GM18502 (cell line): ENCODE measurements around the gene TBCD.

Source experiments
- ATAC-seq: cut with Tn5 transposase; IDR thresholded peaks from one replicate; pipeline ENCODE4 v1.9.1; 2021; ENCODE audit warnings: mild to moderate bottlenecking; ENCODE audit not compliant: unreplicated experiment, poor library complexity

TBCD gene

DNA sequence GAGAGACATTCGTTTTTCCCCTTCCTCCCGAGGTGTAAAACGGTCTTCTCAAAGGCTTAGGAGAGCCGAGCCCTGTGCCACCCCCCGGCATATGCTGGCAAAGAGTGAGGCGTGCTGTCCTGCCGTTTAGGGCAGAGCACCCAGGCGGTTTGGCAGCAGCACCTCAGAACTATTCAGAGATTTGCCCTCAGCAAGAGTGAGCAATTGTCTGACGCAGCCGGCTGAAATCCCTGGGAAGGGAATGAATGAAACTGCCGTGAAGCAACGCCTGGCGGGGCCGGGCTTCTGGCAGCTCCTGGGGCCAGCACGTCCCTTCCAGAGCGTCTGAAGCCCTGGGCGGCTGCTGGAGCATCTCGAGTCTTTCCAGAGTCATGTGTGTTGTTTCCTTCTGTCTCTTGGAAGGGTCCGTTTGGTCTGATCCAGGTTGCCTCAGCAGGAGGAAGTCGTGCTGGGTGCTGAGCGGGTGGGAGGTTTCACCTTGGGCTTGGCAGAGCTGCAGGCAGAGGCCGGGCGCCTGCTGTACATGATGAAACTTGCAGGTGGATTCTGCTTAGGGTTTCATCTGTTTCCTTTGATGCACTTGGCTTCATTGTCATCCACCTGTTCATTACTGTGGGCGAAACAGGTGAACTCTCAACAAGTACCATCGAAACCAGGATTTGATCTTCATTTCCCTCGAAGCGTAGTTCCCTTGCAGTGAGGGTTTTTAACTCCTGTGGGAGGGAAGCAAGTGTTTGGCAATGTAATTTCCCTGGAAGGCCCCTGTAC is 35.4 kb downstream of the TBCD start:
- ATAC-seq, result no peak

DNA sequence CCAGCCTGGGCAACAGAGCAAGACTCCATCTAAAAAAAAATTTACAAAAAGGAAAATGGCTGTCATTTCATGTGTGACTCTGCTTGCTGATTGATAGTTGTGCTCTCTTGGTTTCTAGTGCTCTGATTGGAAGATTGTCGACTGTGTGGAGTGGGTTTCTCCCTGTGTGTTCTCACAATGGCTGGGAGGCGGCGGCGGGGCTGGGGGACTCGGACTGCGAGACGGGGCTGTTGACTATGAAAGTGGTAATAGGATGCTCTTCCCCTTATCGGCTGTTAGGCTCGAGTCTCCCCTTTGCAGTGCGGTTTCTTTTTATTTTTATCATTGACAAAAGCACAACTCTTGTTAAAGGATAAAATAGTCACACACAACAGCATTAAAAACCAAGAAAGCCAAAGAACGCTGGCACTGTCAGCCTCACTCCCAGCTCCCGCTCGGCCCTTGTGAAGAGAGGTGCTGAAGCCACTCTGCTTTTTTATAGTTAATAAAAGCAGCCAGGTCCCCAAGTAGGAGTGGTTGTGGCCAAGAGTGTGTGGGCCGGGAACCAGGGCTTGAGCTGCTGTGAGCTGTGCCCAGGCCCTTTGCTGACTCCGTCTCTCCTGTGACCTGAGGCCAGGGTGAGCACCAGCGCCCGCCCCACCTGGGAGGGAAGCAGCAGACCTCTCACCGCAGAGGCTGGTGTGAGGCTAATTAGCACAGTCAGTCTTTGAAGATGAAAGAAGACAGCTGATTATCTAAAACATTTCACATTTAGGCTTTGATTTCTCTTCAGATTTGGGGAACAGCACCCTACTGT is 36.5 kb downstream of the TBCD start:
- ATAC-seq, result no peak

DNA sequence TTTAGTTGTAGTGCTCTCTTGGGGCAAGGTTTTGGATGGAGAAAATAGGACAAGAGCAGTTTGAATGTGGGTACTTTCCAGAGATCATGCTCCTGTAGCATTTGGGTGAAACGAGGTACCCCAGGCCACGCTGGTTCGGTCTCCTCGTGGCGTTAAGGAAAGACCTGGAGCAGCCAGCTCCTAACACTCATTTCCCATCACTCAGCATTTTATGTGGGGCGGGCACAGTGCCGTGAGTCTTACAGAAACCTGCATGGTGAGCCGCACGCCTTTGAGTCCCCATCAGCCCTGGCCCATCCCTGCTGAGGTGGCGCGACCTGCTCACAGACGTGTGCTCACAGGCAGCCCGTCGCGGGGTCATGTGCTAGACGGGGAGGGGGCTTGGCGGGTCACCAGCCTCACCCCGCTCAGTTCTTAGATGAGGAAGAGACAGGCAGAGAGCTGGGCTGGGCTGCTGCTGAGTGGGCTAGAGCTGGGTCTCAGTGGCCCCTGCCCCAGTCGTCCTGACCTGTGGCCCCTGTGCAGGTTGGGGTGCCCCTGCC is 37.3 kb downstream of the TBCD start:
- ATAC-seq, result no peak

DNA sequence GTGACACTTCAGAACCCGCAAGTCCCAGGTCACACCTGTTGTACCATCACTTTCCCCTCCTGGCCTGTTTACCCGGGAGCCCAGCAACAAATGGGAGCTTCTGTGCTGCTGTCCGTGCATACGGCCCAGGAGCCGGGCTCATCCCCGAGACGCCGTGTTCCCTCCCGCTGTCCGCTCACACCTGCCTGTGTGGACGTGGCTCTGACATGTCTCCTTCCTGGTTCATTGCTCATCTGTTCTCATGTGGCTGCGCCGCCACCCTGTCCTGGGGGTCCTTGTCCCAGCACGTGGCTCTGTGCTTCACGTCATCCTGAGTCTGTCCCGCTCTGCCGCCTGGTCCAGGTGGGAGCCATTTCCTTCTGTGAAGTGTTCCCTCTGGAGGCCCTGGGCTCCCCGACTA is 37.9 kb downstream of the TBCD start:
- no peak for ATAC-seq

DNA sequence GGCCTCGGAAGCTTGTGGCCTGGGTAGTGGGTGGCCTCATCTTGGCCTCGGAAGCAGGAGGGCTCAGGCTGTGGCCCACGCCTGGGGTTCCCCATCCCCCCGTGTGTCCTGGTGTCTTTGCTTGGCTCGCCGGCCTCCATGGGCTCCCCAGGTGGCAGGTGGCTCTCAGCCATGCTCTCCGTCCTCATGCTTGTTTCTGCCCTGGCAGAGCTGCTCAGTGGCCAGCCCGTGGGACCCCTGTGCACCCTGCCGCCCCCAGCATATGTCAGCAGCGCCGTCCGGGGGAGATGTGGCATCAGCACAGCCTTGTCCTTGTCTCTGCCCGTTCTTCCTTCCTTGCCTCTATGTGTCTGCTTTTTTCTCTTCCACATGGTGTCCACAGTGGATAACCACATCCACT is 38.5 kb downstream of the TBCD start:
- no peak for ATAC-seq

DNA sequence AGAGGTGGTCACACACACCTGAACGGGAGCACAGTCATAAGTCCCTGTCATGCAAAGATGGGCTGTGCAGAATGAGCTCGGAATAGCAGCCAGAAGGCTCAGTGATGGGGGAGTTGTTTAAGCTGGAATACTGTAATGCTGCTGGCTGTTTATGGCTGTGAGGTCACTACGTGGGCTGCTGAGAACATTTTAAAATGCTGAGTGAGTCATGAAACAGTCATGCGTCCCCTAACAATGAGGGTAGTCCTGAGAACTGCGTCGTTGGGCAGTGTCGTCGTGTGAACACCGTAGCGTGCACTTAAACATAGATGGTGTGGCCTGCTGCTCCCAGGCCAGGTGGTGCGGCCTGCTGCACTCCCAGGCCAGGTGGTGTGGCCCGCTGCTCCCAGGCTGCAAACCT is 39.7 kb downstream of the TBCD start:
- ATAC-seq, result no peak

DNA sequence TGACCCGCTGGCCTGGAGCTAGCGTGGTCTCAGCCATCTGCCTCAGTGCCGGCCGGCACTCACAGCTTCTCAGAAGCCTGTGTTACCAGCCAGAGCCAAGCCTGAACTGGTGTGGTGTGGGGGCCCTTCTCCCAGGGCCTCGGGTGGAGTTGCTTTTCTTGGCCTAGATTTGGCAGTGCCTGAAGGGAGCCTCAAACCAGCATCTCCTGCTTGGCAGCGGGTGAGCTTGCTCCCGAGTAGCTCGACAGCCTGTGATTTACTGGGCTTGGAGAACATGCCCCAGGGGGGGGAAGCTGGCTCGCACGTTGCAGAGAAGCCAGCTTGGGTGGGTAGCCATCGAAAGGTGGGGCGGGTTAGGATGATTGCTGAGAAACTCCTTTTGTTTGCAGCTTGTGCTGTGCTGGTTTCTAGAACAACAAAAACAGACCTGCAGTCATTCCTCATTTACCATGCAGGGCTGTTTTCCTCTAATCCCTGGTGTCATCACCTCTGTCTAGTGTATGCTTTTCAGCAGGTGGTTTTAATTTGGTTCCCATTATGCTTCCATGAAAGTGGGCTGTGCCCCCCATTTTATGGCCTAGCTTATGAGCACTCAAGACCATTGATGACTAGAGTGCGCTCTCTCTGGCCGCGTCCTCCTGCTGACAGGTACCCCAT is 42.2 kb downstream of the TBCD start:
- ATAC-seq, result no peak

DNA sequence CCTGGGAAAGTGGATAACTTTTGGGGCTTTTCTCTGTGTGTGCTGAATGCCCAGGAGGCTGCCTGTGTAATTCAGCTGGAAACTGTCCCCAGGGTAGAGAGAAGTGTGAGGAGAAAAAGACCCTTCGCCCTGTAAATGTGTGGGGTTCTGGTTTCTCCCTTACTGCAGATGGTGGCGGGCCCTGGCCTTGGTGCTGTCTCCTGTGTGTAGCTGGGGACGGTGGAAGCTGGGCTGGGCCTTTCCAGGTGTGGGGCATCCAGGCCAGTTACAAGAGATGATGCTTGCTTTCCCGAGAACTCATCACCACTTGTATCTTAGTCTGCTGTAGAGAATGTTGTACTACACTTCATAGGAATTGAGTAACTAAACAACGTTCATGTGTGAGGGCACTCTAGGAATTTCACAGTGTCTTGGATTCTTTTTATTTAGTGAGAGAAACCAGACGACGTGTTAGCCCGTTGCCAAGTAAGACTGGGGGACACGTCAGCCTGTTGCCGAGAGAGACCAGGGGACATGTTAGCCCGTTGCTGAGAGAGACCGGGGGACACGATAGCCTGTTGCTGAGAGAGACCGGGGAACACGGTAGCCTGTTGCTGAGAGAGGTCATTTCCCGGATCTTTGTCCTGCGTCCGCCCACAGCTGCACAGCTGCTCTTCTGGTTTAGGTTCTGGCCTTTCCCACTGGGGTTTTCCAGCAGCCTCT is 43.1 kb downstream of the TBCD start:
- no peak for ATAC-seq

DNA sequence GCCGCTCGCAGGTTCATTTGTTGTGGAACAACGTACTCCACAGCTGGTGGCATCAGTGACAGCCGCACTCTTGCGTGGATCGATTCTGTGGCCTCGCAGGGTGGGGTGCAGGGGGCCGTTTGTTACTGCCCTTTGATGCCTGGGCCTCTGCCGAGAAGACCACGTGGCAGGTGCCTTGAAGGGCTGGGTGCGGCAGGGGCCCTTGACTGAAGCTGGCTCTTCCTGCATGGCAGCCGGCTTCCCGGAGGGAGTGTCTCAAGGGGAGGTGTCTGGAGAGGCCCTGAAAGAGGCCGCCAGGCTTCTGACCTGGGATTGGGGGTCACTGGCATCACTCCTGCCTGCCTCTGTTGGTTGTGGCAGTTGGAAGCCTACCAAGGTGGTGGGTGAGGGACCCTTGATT is 43.8 kb downstream of the TBCD start:
- ATAC-seq, result no peak

DNA sequence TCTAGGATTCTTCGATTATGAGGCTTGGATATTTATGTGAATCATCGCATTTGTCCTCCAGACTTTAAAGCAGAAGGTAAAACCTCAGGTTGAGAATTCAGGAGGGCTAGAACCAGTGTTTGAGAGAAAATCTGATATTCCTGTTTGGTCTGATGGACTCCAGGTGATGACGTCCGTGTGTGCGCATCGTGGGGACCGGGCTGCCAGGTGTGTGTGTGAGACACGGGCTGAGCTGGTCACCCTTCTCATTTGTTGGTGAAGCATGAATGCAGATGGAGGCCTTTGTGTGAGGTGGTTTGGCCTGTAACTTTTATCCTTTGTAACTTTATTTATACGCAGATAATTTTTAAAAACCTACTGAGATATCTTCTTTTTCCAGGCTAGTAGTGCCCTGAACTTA is 45.2 kb downstream of the TBCD start:
- ATAC-seq, result no peak

DNA sequence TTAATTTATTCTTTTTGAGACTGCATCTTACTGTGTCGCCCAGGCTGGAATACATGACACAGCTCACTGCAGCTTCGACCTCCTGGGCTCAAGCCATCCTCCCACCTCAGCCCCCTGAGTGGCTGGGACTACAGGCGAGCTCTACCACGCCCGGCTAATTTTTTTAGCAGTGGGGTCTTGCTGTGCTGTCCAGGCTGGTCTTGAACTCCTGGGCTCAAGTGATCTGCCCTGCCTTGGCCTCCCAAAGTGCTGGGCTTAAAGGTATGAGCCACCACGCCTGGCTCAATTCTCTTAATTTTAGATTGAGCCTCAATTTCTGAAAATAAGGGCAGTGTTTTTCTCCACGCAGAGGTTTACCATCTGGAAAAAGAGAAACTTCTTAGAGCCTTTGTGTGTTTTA is 46.9 kb downstream of the TBCD start:
- no peak for ATAC-seq

DNA sequence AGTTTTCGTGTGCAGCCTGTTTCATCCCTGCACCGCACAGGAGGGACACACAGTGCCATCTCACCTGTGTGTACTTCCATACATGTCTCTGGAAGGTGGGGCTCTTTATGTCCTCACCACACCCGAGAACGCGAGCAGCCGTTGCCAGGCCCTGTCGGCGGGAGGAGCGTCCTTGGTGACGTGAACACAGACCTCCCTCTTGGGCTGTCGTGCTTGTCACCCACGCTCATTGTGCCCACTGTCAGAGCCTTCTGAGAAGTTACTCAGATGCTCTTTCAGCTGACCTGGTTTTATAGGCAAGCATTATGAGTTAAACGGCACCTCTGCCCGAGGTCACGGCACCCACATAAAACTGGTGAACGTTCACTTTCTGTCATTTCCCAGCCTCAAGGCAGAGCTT is 47.7 kb downstream of the TBCD start:
- no peak for ATAC-seq

DNA sequence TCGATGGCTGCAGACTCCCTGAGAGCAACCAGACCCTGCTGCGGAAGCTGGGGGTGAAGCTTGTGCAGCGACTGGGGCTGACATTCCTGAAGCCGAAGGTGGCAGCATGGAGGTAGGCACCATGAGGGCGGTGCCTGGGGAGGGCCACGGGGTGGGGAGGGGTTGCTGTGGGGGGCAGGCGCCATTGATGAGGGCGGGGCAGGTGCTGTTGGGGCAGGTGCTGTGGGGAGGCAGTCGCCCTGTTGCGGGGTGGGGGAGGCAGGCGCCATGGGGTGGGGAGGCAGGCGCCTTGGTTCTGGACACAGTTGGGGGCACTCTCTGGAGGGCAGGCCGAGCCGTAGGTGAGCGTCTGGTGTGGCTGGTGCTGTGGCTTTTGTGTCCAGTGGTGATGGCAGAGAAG is 49.0 kb downstream of the TBCD start:
- ATAC-seq, result no peak

DNA sequence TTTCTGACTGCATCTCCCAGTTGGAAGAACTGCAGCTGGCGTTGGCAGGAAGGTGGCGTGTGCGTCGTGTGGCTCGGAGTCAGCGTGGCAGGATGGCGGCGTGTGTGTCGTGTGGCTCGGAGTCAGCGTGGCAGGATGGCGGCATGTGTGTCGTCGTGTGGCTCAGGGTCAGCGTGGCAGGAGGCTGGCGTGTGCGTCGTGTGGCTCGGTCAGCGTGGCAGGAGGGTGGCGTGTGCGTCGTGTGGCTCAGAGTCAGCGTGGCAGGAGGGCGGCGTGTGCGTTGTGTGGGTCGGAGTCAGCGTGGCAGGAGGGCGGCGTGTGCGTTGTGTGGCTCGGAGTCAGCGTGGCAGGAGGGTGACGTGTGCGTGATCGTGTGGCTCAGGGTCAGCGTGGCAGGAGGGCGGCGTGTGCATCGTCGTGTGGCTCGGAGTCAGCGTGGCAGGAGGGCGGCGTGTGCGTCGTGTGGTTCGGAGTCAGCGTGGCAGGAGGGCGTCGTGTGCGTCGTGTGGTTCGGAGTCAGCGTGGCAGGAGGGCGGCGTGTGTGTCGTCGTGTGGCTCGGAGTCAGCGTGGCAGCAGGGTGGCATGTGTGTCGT is 49.6 kb downstream of the TBCD start:
- no peak for ATAC-seq

DNA sequence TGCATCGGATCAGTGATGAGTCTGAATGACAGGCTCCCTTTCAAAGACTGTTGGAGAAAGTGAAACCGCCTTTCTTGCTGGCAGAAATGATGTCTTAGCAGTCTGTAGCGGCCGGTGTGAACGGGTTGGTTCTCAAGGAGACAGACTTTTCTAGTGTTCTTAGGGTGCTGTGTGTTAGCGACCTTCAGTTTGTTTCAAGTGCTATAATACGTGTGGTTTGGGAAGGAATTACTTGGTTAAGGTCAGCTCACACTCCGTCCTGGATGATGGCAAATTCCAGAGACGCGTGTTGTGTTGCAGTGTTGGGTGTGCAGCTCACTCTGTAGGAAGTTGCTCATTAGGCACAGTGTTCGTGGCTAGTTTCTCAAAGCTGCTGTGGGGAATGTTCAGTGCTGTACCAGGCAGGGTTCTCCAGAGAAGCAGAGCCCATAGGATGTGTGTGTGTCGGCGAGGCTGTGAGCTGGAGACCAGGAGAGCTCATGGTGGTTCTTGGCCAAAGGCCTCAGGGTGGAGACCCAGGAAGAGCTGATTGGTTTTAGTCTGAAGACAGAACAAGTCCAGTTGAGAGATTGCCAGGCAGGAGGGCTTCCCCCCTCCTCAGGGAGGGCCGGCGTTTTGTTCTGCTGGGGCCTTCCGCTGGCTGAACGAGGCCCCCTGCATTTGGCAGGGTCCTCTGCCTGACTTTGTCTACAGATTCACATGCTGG is 50.4 kb downstream of the TBCD start:
- ATAC-seq, result no peak

DNA sequence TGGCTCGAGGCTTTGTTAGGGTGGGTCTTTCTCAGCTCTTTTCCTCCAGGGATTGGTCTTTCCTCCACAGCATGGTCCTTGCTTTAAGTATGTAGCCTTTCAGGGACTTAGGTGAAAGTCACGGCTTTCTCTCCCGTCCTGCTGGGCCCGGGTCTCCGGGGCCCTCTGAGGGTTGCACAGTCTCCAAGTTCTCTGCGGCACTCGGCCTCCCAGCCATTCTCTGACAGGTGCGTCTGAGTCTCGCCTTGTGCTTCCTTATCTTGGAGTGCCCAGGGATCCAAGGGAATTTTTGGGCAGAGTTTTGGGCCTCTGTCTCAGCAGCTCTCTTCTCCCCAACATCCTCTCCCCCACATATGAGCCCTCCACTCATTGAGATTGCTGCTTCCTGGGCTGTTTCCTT is 51.3 kb downstream of the TBCD start:
- ATAC-seq, result no peak

DNA sequence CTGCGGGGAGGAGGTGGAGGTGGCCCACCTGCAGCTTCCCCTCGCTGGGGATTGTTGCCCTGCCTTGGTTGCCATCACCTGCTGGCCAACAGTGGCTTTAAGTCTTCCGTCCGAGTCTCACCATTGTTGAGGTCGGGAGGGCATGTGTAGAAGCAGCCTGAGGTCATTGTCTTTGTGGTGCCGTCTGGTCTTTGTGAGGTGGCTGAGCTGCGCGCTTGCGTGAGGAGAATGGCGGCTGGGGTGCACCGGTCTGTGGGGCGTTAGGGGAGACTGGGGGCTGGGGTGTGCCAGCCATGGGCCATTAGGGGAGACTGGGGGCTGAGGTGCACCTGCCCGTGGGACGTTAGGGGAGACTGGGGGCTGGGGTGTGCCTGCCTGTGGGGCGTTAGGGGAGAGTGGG is 51.7 kb downstream of the TBCD start:
- no peak for ATAC-seq

DNA sequence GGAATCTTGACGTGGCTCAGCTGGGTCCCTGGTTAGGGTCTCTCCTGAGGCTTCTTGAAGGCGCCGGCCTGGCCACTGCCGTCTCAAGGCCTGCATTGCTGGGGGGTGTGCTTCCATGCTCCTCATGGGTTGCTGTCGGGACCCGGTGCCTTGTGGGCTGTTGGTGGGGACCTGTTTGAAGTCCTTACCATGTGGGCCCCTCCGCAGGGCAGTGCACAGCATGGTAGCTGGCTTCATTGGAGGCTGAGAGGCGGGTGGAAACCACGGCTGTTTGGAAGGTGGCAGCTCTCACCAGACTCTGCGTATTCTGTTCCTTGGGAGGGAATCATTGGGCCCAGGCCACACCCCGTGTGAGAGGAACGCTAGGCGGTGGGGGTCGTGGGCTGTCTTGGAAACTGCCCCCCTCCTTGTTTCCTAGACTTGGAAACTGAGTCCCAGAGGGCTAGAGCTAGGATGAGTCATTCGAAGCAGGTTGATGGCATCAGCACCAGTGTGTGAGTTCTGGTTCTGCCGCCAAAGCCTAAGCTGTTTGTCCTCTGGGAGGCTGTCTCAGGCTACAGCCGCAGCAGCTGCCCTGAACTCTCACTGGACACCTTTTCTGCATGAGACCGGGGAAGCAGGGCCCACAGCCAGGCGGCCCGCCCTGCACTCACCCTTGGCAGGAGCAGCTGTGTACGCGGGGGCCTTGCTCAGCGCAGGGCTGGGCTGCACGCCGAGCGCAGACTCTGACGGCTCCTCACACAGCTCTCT is 52.8 kb downstream of the TBCD start:
- ATAC-seq, result no peak

DNA sequence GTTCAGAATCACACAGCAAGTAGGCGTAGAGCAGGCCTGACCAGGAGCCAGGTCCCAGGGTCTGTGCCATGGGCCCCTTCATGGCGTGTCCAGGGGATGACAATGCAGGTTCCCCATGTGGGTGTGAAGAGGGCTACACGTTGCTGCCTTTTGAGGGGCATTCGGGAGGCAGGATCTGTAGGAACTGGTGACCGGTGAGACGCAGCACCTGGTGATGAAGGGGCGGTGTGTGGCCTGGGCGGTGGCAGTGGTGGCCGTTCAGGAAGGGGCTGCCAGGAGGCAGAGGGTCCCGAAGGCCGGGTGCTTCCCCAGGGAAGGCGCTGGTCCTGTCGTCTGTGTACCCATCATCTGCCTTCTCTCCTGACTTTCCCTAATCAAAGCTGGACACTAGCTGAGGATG is 53.4 kb downstream of the TBCD start:
- ATAC-seq, result no peak
